ENCODE measurements around the gene CASZ1. TPM values are rescaled to one million over a fixed set of nuclear protein-coding genes. Genes with fewer than 3 reads are reported as not detected.

The CASZ1 gene
- total and polyA plus RNA-seq, 2 donors (not counting 1 experiment from before 2014, with no cell fraction given) = 0.34 to 0.50 TPM

DNA sequence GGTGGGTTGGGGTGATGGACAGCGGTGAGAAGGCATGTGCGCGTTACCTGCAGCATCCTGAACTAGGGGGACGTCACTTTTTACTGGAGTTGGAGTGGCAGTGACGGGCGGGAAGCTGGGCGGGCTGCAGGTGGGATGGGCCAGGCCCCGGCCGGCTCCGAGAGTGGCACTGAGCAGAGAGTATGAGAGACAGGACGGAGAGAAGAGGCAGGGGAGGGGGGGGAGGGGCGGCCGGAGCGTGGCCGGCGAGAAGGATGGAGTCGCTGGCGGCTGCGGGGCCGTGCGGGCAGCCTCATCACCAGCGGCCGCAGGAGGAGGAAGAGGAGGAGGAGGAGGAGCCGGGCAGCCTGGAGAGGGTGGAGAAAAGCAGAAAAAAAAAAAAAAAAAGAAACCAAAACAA lies 154.5 kb downstream of the CASZ1 start:
- H3K27me3 ChIP-seq (ENCODE audit: control insufficient read depth, insufficient read depth, low read length) = no peaks in the 10 kb centered on the region
- no peak for DNase-seq (ENCODE audit: low read depth in 2 of 2)
- H3K4me2 ChIP-seq (ENCODE audit: extremely low read depth, insufficient read depth, low read length) = no peak overlapping the region
- H3K27ac ChIP-seq (ENCODE audit: insufficient read depth, low read length) = no peak overlapping the region
- H2AFZ ChIP-seq (ENCODE audit: low read length) = no peak overlapping the region
- H3K36me3 ChIP-seq (ENCODE audit: control insufficient read depth, insufficient read depth, low read length) = no peaks in the 10 kb centered on the region
- H3K9me3 ChIP-seq (ENCODE audit: control insufficient read depth, insufficient read depth, low read depth, low read length) = no peaks in the 10 kb centered on the region
- TF ChIP-seq, protein P1, sequence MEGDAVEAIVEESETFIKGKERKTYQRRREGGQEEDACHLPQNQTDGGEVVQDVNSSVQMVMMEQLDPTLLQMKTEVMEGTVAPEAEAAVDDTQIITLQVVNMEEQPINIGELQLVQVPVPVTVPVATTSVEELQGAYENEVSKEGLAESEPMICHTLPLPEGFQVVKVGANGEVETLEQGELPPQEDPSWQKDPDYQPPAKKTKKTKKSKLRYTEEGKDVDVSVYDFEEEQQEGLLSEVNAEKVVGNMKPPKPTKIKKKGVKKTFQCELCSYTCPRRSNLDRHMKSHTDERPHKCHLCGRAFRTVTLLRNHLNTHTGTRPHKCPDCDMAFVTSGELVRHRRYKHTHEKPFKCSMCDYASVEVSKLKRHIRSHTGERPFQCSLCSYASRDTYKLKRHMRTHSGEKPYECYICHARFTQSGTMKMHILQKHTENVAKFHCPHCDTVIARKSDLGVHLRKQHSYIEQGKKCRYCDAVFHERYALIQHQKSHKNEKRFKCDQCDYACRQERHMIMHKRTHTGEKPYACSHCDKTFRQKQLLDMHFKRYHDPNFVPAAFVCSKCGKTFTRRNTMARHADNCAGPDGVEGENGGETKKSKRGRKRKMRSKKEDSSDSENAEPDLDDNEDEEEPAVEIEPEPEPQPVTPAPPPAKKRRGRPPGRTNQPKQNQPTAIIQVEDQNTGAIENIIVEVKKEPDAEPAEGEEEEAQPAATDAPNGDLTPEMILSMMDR (conservative IDR thresholded peaks at IDR 0.05 in 1 of 2, IDR thresholded peaks at IDR 0.05 in 1 of 2; ENCODE audit: low read depth in 1 of 2, low read length in 2 of 2) = no peak
- TF ChIP-seq EZH2 (IDR thresholded peaks at IDR 0.05; ENCODE audit: low read length, missing control alignments) = no peak
- no peak overlapping the region for H3K4me3 ChIP-seq (replicated peaks in 1 of 4; ENCODE audit: control extremely low read depth in 1 of 4, insufficient read depth in 1 of 4, low read depth in 3 of 4, low read length in 4 of 4)
- H3K9ac ChIP-seq (ENCODE audit: insufficient read depth, low read length) = no peak overlapping the region
- no peaks in the 10 kb centered on the region for H3K79me2 ChIP-seq (ENCODE audit: control insufficient read depth, insufficient read depth, low read length)
- no peaks in the 10 kb centered on the region for H4K20me1 ChIP-seq (ENCODE audit: control insufficient read depth, extremely low read depth, insufficient read depth, low read length)
- H3K4me1 ChIP-seq (ENCODE audit: control insufficient read depth, extremely low read depth, insufficient read depth, low read length) = no peaks in the 10 kb centered on the region

DNA sequence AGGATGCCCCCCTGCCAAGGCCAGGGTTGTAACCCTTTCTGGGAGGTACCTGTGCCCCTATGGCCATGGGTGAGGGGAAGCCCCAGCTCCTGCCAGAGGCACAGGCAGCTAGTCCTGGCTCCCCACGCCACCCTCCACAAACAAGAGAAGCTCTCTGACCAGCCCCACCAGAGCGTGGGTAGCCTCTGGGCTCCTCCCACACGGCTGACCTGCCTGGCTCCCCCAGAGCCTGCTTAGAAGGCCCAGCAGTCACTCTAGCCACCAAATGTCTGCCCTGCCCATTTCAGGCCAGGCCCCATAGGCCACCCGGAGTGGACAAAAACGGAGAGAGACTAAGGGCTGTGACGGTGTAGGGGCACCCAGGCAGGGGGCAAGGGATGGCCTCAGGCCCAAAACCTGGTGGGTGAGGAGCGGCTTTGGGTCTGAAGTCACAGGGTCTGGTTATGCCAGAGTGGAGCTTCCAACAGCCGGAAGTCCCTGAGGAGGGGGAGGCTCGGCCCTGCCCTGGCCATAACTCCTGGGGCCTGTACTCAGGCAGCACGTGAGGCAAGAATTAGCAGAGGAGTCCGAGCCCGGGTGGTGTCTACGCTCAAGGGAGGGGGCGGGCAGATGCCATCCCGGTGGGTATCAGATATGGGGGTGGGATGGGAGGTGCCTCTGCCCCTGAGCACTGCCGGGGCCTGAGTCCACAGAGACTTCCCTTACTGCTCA lies 155.4 kb downstream of the CASZ1 start:
- Histone ChIP-seq H2AFZ (ENCODE audit: low read length) (no peak overlapping the region), H4K20me1 (ENCODE audit: control insufficient read depth, extremely low read depth, insufficient read depth, low read length) (no peaks in the 10 kb centered on the region), H3K9me3 (ENCODE audit: control insufficient read depth, insufficient read depth, low read depth, low read length) (no peaks in the 10 kb centered on the region), H3K4me3 (replicated peaks in 1 of 4; ENCODE audit: control extremely low read depth in 1 of 4, insufficient read depth in 1 of 4, low read depth in 3 of 4, low read length in 4 of 4) (no peak overlapping the region), H3K27ac (ENCODE audit: insufficient read depth, low read length) (no peak overlapping the region), H3K4me2 (ENCODE audit: extremely low read depth, insufficient read depth, low read length) (no peak overlapping the region), H3K36me3 (ENCODE audit: control insufficient read depth, insufficient read depth, low read length) (no peaks in the 10 kb centered on the region), H3K27me3 (ENCODE audit: control insufficient read depth, insufficient read depth, low read length) (no peaks in the 10 kb centered on the region), H3K79me2 (ENCODE audit: control insufficient read depth, insufficient read depth, low read length) (no peaks in the 10 kb centered on the region), H3K9ac (ENCODE audit: insufficient read depth, low read length) (no peak overlapping the region), H3K4me1 (ENCODE audit: control insufficient read depth, extremely low read depth, insufficient read depth, low read length) (no peaks in the 10 kb centered on the region)
- no peak for TF ChIP-seq EZH2 (IDR thresholded peaks at IDR 0.05; ENCODE audit: low read length, missing control alignments)
- TF ChIP-seq, protein P1 (conservative IDR thresholded peaks at IDR 0.05 in 1 of 2, IDR thresholded peaks at IDR 0.05 in 1 of 2; ENCODE audit: low read depth in 1 of 2, low read length in 2 of 2) = no peak
- DNase-seq (ENCODE audit: low read depth in 2 of 2) = no peak

DNA sequence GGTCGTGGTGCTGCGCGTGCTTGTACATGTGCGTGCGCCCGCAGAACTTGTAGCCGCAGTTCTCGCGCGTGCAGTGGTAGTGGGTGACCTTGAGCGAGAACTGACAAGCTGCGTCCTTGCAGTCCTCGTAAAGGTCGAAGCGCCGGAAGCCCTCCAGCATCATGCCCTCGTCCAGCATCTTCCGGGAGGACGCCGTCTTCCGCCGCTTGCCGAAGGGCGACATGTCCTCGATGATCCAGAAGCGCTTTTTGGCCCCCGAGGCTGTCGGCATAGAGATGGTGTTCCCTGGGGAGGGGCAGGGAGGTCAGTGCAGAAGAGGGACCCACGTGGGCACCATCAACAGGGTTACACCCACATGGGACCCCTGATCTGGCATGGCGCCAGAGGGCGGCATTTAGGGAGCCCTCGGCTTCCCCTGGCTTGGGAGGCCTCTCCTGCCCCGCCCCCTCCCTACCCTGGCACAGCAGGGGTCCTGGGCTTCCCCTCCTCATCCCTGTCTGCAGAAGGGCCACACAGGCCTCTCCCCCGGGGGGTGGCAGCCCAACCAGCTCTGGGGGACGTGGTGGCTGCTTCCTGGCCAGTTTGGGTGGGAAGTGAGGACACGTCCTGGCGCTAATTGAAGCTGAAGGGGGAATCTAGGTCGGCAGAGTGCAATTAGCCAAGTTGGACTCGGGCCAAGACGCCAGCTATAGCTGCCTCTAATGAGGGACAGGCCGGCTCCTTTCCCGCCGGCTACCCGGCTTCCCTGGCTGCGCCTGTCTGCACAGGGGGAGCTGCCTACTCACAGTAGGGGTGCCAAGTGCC lies 156.5 kb downstream of the CASZ1 start:
- H3K27ac ChIP-seq (ENCODE audit: insufficient read depth, low read length) = no peak overlapping the region
- no peaks in the 10 kb centered on the region for H3K36me3 ChIP-seq (ENCODE audit: control insufficient read depth, insufficient read depth, low read length)
- no peaks in the 10 kb centered on the region for H4K20me1 ChIP-seq (ENCODE audit: control insufficient read depth, extremely low read depth, insufficient read depth, low read length)
- no peak overlapping the region for H3K4me2 ChIP-seq (ENCODE audit: extremely low read depth, insufficient read depth, low read length)
- no peak overlapping the region for H2AFZ ChIP-seq (ENCODE audit: low read length)
- H3K9me3 ChIP-seq (ENCODE audit: control insufficient read depth, insufficient read depth, low read depth, low read length) = no peaks in the 10 kb centered on the region
- no peak overlapping the region for H3K9ac ChIP-seq (ENCODE audit: insufficient read depth, low read length)
- H3K79me2 ChIP-seq (ENCODE audit: control insufficient read depth, insufficient read depth, low read length) = no peaks in the 10 kb centered on the region
- no peak overlapping the region for H3K4me3 ChIP-seq (replicated peaks in 1 of 4; ENCODE audit: control extremely low read depth in 1 of 4, insufficient read depth in 1 of 4, low read depth in 3 of 4, low read length in 4 of 4)
- no peak for DNase-seq (ENCODE audit: low read depth in 2 of 2)
- no peak for TF ChIP-seq EZH2 (IDR thresholded peaks at IDR 0.05; ENCODE audit: low read length, missing control alignments)
- TF ChIP-seq, protein P1 (conservative IDR thresholded peaks at IDR 0.05 in 1 of 2, IDR thresholded peaks at IDR 0.05 in 1 of 2; ENCODE audit: low read depth in 1 of 2, low read length in 2 of 2) = no peak
- no peaks in the 10 kb centered on the region for H3K4me1 ChIP-seq (ENCODE audit: control insufficient read depth, extremely low read depth, insufficient read depth, low read length)
- H3K27me3 ChIP-seq (ENCODE audit: control insufficient read depth, insufficient read depth, low read length) = no peaks in the 10 kb centered on the region
